ENCODE data around the gene FAAP100.

The FAAP100 gene

GRCh38 chr17:81581758-81582157 lies 29.6 kb upstream of the FAAP100 start:
- POLR2A ChIA-PET, result no interaction called here

DNA sequence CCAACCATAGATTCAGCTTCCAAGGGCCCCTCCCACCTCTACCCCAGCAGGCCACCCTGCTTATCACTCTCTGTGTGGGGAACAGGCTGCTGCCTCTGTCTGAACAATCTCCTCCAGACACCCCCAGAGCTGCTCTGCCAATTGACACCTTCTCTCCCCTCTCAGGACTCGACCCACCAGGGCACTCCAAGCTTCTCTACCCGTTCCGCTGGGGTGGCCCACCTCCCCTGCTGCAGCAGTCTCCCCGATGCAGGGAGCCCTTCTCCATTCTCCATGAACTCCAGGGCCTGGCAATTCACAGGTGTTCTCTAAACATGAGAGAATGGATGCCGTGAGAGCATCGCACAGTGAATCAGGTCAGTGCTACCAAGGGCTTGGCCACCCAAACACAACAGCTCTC lies 28.3 kb upstream of the FAAP100 start:
- POLR2A ChIA-PET, result no interaction called here
- TF ChIP-seq CTCF (IDR thresholded peaks at IDR 0.05; ENCODE audit: control extremely low read depth, extremely low read depth, low read depth, missing control alignments), result no peak
- CTCF ChIA-PET, result interaction anchor here (1.3 to 2.4 kb wide), 2 partner anchors 21 to 25 kb away, joined by 4 to 11 read pairs; no protein-coding TSS in a partner anchor
- no peak for DNase-seq (ENCODE audit: extremely low spot score)

More at GRCh38 chr17:81581758-81582157, 29.6 kb upstream of the FAAP100 start:
- no peak for TF ChIP-seq CTCF (IDR thresholded peaks at IDR 0.05; ENCODE audit: control extremely low read depth, extremely low read depth, low read depth, missing control alignments)
- no peak for DNase-seq (ENCODE audit: extremely low spot score)
- CTCF ChIA-PET, result no interaction called here

GRCh38 chr17:81579821-81580321 lies 27.7 kb upstream of the FAAP100 start:
- CTCF ChIA-PET, result interaction anchor here (1.1 to 2.4 kb wide), 4 partner anchors 13 to 25 kb away, joined by 4 to 11 read pairs (median 4); no protein-coding TSS in a partner anchor
- TF ChIP-seq CTCF (IDR thresholded peaks at IDR 0.05; ENCODE audit: control extremely low read depth, extremely low read depth, low read depth, missing control alignments), result no peak
- DNase-seq (ENCODE audit: extremely low spot score), result no peak
- POLR2A ChIA-PET, result no interaction called here

DNA sequence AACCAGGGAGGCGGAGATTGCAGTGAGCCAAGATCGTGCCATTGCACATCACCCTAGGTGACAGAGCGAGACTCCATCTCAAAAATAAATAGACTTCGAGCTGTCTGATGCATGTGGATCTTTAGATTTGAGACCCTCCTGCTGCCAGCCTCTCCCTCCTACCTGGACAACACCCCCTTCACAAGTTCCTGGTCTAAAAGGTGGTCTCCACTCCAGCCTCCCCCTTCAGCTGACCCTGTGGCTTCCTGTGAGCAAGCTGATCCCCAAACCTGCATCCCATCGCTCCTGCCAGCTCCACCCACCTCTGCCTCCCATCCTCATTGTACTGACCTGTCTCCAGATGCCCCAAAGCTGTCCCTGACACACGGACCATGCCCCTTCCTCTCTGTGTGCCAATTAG lies 27.1 kb upstream of the FAAP100 start:
- ChIA-PET POLR2A (no interaction called here), CTCF (interaction anchor here (1.1 to 2.4 kb wide), 4 partner anchors 12 to 24 kb away, joined by 4 to 11 read pairs (median 4); no protein-coding TSS in a partner anchor)
- no peak for TF ChIP-seq CTCF (IDR thresholded peaks at IDR 0.05; ENCODE audit: control extremely low read depth, extremely low read depth, low read depth, missing control alignments)
- no peak for DNase-seq (ENCODE audit: extremely low spot score)

- ChIA-PET POLR2A (no interaction called here), CTCF (interaction anchor here (1.1 to 2.4 kb wide), 4 partner anchors 12 to 24 kb away, joined by 4 to 11 read pairs (median 4); no protein-coding TSS in a partner anchor)
- TF ChIP-seq CTCF (IDR thresholded peaks at IDR 0.05; ENCODE audit: control extremely low read depth, extremely low read depth, low read depth, missing control alignments), result no peak
Observed at GRCh38 chr17:81578561-81579225, 26.5 kb upstream of the FAAP100 start.

DNA sequence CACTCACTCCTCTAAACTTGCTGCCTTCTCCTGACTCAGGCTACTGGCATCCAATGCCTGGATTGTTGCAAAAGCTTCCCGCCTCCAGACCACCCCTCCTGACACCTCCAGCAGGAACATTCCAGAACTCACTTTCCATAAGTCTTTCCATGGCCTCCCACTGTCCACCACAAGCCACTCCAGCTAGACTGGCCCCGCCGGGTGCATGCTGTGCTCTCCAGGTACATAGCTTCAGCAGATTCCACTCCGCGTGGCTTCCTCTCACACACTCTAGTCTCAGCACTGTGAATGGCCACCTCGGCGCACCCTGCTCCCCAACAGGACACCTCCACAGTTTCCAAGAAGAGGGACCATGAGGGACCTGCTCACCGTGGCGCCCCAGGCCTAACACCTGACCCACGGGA lies 25.9 kb upstream of the FAAP100 start:
- ChIA-PET CTCF (interaction anchor here (1.5 to 4.8 kb wide), 2 partner anchors 10 to 23 kb away, joined by 4 to 18 read pairs; no protein-coding TSS in a partner anchor), POLR2A (no interaction called here)
- no peak for DNase-seq (ENCODE audit: extremely low spot score)
- no peak for TF ChIP-seq CTCF (IDR thresholded peaks at IDR 0.05; ENCODE audit: control extremely low read depth, extremely low read depth, low read depth, missing control alignments)

More at GRCh38 chr17:81578561-81579225, 26.5 kb upstream of the FAAP100 start:
- no peak for DNase-seq (ENCODE audit: extremely low spot score)

Data from GM10248 (cell line).